WERI-Rb-1 (cell line): ENCODE data around the gene KRT84.

ENCODE experiments used
- DNase-seq: peaks from one replicate; pipeline ENCODE4 v3.0.0-alpha.2; 2020
- H3K27ac ChIP-seq: fragments of 250-450 bp; sonication (Bioruptor Pico); 2 replicates; pipeline ENCODE4 v1.5.1; 2020; ENCODE audit warnings: mild to moderate bottlenecking, moderate library complexity
- H3K27me3 ChIP-seq: fragments of 250-450 bp; sonication (Bioruptor Pico); 2 replicates; pipeline ENCODE4 v1.5.1; 2021; ENCODE audit warnings: mild to moderate bottlenecking, low read depth, moderate library complexity; ENCODE audit not compliant: insufficient read depth, severe bottlenecking
- H3K36me3 ChIP-seq: fragments of 250-450 bp; sonication (Bioruptor Pico); 2 replicates; pipeline ENCODE4 v1.5.1; 2020; ENCODE audit warnings: mild to moderate bottlenecking, moderate library complexity
- H3K4me3 ChIP-seq: 2 replicates; pipeline ENCODE4 v1.5.1; 2011; ENCODE audit warnings: low read depth, mild to moderate bottlenecking, control low read depth, low read length
- H3K9me3 ChIP-seq: fragments of 250-450 bp; sonication (Bioruptor Pico); 2 replicates; pipeline ENCODE4 v1.5.1; 2021; ENCODE audit warnings: mild to moderate bottlenecking, moderate library complexity; ENCODE audit not compliant: severe bottlenecking
- TF ChIP-seq, protein P1 (sequence below): IDR thresholded peaks from 2 replicates; pipeline ENCODE4 v1.5.1; 2011; ENCODE audit warnings: low read depth, mild to moderate bottlenecking, control low read depth, inconsistent platforms, low read length

Gene KRT84

DNA sequence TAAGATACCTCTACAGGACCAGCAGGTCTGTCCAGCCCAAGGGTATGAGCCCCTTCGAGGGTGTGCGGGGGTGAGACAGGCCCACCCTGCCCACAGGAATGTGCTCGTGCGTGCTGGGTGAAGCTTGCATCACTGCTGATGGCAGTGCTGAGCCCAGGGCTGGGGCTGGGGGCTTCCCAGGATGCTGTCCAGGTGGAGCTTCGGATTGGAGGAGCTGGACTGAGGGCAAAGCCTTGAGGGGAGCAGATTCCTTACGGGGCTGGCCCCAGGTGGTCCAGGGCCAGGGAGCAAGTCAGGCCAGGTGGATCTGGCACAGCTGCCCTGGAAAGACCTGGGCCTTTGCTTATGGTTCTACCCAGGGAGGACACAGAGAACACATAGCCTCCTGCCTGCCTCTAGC lies 15.6 kb downstream of the KRT84 start:
- Histone ChIP-seq H3K27me3 (peaks cover 34% of the 10 kb centered on the region), H3K4me3 (no peak overlapping the region), H3K9me3 (no peaks in the 10 kb centered on the region), H3K27ac (no peak overlapping the region), H3K36me3 (no peaks in the 10 kb centered on the region)
- TF ChIP-seq, protein P1, sequence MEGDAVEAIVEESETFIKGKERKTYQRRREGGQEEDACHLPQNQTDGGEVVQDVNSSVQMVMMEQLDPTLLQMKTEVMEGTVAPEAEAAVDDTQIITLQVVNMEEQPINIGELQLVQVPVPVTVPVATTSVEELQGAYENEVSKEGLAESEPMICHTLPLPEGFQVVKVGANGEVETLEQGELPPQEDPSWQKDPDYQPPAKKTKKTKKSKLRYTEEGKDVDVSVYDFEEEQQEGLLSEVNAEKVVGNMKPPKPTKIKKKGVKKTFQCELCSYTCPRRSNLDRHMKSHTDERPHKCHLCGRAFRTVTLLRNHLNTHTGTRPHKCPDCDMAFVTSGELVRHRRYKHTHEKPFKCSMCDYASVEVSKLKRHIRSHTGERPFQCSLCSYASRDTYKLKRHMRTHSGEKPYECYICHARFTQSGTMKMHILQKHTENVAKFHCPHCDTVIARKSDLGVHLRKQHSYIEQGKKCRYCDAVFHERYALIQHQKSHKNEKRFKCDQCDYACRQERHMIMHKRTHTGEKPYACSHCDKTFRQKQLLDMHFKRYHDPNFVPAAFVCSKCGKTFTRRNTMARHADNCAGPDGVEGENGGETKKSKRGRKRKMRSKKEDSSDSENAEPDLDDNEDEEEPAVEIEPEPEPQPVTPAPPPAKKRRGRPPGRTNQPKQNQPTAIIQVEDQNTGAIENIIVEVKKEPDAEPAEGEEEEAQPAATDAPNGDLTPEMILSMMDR = no peak
- DNase-seq = no peak

GRCh38 chr12:52369211-52369610 lies 16.2 kb downstream of the KRT84 start:
- no peaks in the 10 kb centered on the region for H3K9me3 ChIP-seq
- DNase-seq = no peak
- TF ChIP-seq, protein P1 = no peak
- H3K36me3 ChIP-seq = no peaks in the 10 kb centered on the region
- H3K27ac ChIP-seq = no peak overlapping the region
- H3K27me3 ChIP-seq = peaks cover 32% of the 10 kb centered on the region
- H3K4me3 ChIP-seq = no peak overlapping the region

GRCh38 chr12:52368508-52368907 lies 16.9 kb downstream of the KRT84 start:
- Histone ChIP-seq H3K27me3 (peaks cover 25% of the 10 kb centered on the region), H3K36me3 (no peaks in the 10 kb centered on the region), H3K27ac (no peak overlapping the region), H3K9me3 (no peaks in the 10 kb centered on the region), H3K4me3 (no peak overlapping the region)
- TF ChIP-seq, protein P1 = no peak
- no peak for DNase-seq

- Histone ChIP-seq H3K9me3 (no peaks in the 10 kb centered on the region), H3K4me3 (no peak overlapping the region), H3K27ac (no peak overlapping the region), H3K36me3 (no peaks in the 10 kb centered on the region), H3K27me3 (peaks cover 25% of the 10 kb centered on the region)
- TF ChIP-seq, protein P1 = no peak
- DNase-seq = no peak
Observed at GRCh38 chr12:52367876-52368275, 17.6 kb downstream of the KRT84 start.

DNA sequence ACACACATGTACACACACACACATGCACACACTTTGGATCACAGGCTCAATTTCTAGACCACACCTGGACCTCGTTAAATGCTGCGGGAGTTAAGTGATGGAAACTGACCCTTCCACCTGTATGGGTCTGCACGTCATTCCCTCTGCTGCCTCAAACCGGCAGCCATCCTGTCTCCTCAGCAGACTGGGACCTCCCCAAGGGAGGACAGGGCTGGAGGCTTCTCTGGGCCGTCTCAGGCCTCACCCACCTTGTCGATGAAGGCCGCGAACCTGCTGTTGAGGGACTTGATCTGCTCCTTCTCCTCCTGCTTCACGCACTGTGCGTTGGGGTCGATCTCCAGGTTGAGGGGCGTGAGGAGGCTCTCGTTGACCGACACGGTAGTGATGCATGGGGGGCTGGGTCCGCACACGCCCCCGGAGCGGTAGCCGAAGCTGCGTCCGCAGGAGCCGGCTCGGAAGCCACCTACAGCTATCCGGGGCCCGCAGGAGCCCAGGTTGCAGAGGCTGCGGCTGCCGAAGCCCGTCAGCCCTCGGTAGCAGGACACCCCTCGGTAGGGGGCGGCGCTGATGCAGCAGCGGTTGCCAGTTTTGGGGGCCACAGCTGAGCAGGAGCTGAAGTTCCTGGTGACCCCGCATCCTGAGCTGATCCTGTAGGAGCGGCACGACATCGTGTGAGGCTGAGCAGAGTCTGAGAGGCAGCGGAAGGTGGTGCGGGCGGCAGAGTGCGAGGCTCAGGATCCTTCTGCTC lies 18.5 kb downstream of the KRT84 start, which contains the start of gene KRT85:
TSS of gene KRT85 (minus strand) at position 744 of the 748 bp plus-strand sequence. CDS start at position 668, 76 bp downstream.
- peaks cover 25% of the 10 kb centered on the region for H3K27me3 ChIP-seq

More for the DNA sequence above, 18.5 kb downstream of the KRT84 start, which contains the start of gene KRT85:
- no peak for DNase-seq
- Histone ChIP-seq H3K4me3 (no peak within 1 kb of the TSS), H3K36me3 (no peaks in the 10 kb centered on the region), H3K27ac (no peak within 1 kb of the TSS), H3K9me3 (no peaks in the 10 kb centered on the region)
- TF ChIP-seq, protein P1 = no peak
